GM19240 (cell line): ENCODE measurements around the gene CHST11.
A peak's percentile ranks its signal among the peaks of the same experiment; 100 is the strongest.

ENCODE experiments used
- DNase-seq: peaks from one replicate; pipeline ENCODE4 v3.0.0; 2011; ENCODE audit warnings: low spot score; ENCODE audit not compliant: insufficient read length

CHST11 gene

DNA sequence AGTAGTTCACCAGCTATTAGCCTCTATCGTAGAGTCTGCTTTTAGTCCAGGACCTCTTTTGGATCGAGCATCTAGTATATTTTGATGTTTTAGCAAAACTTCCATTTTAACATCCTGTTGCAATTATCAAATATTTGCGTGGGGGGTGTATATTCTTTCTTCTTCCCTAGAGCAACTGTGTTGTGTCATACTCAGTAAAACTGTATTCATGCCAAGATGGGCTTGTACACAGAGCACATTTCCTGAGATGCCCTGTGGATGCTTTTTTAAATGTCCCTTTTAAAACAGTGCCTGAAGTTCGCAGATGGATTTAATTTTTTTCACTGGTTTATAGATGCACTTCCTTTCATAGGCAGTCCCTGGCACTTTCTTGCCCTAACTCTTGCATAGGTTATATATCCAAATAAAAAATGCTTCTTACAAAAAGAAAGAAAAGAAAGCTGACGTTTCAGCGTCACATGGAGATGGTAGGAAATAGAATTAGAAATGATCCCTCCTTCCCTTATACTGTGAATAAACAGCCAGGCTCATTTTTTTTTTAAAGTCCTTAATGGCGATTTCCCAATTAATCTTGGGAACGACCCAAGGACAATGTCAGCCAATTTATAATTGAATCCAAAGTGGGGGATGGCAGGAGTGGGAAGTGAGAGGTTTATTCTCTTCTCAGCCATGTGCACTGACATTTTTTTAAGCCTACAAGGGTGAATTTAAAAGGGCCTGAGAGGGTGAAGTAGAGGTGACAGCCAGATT, 254.4 kb downstream of the CHST11 start:
- no peak for DNase-seq

DNA sequence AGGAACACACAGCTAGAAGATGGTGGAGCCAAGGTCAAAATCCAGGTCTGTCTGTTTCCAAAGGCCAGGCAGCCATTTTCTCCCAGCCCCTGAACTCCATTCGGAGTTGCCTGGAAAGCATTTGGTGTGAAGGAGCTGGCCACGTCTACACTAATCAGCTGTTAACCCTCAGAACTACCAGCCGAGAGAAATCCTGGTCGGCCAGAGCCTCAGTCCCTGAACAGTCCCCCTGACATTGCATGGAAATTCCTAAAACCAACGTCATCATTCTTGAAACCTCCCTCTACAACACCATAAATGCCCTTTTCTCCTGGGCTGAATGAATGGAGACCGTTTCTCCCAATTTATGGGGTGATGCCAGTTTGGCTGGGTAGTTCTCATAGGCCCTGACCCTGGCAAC, 255.7 kb downstream of the CHST11 start:
- DNase-seq = no peak

DNA sequence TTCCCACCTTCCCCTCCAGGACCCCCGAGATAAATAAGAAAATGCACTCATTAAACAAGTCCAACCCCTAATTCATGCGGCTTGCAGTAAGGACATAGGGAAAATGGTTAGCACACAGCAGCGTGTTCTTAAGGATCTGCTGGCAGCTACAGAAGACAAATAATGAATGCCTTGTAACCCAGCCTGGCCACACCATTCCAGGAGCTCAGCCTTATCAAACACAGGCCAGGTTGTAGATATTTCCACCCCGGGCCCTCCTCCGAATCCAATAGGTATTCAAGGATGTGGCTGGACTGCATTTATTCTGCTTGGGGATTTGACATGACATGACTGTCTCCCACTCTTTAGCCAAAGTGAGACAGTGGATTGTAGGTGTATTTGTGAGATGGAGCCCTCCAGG, 256.2 kb downstream of the CHST11 start:
- no peak for DNase-seq

DNA sequence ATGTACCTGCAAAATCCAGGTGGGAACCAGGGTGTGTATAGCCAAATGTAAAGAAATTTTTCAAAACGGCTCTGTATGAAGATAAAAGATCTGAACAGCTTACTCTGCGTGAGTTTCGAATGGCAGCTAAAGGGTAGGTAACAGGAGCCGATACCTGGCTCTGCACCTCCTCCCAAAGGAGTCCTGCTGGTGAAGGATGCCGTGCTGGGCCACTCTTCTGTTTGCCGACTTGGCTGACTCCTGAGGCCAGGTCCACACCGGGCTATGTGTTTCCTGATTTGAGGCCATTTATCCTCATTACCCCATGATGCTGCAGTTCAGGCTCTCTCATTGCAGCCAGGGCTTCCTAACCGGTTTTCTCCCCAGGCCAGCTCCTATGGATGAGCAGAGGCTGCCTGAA, 256.7 kb downstream of the CHST11 start:
- no peak for DNase-seq

DNA sequence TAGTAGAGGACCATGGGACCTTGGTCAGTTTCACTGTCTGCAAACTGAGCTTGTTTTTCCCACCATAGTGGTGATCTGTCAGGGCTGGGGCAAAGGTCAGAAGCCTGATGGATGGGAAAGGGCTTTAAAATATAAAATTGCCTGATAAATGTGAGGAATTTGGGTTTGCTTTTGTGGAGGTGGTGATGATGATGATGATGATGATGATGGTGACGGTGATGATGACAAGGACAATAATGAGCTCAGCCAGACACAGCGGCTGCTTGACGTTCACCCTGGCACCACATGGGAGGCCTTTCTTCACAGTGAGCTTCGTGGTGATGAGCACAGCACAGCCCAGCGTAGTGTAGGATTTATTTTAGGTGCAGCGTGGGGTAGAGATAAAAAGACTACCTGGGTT, 257.6 kb downstream of the CHST11 start:
- DNase-seq = no peak

DNA sequence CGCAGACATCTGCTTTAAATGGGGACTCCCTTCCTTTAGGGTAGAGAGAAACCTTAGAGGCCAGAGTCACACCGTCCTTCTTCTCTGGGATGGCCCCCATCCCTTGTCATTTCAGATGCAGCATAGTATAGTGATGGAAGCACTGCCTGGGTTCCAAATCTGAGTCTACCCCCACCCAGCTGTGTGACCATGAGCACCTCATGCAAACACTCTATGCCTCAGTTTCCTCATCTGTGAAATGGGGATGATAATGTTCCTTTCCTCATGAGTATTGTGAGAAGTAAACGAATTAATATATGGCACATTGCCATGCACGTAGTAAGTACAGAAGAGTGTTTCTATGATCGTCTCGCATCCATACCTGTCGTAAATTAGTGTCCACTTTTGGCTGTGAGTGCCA, 259.4 kb downstream of the CHST11 start:
- DNase-seq = no peak

DNA sequence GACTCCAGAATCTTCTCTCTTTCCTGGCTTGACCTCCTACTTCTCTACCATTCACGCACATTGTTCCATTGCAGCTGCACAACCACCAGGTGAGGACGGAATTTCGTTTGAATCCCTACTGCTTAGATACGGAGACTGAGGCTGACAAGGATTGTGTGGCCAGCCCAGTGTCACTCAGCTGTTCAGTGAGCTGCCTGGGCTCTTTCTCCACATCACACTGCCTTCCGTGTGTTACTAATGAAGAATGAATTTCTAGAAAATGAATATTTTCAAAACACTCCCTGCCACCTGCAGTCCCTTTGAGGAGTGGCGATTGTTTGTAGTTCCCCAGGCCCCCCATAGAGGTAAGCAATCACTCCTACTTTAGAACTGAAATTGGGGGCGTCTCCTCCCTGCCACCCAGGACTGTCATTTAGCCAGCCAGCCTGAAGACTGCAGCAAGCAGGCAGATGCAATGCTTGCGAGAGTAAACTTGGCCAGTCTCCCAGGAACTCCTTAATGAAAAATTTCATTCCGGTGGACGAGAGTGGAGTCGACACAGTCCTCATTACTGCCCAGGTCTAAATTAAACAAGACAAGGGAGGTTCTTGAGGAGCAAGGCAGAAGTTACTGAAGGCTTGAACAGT, 261.7 kb downstream of the CHST11 start:
- no peak for DNase-seq

DNA sequence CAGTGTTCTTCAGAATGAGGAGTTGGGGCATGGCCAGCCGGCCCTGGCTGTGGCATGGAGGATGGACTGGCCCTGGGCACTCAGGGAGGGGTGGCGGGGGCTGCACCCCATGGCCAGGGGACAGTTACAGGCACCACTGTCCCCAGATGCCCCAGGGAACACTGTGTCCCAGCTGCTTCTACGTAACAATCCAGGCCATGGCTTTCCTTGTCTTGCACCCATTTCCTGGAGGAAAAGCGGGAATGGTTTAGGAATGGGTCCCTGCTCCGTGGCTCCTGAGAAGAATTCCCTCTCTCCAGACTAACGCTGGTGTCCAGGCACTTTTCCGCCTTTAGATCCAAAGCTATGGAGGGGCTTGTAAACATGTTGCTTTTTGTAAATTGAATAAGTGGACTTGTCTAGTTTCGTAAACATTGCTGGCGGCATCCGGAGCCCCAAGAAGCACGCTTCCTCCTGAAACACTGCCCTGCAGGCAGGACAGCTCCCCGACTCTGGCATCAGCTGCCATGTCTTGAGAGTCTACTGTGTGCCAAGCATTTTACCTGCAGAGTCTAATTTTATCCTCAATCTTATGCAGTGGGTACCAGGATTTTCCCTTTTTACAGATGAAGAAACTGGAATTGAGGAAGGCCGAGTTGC, 263.1 kb downstream of the CHST11 start:
- no peak for DNase-seq

DNA sequence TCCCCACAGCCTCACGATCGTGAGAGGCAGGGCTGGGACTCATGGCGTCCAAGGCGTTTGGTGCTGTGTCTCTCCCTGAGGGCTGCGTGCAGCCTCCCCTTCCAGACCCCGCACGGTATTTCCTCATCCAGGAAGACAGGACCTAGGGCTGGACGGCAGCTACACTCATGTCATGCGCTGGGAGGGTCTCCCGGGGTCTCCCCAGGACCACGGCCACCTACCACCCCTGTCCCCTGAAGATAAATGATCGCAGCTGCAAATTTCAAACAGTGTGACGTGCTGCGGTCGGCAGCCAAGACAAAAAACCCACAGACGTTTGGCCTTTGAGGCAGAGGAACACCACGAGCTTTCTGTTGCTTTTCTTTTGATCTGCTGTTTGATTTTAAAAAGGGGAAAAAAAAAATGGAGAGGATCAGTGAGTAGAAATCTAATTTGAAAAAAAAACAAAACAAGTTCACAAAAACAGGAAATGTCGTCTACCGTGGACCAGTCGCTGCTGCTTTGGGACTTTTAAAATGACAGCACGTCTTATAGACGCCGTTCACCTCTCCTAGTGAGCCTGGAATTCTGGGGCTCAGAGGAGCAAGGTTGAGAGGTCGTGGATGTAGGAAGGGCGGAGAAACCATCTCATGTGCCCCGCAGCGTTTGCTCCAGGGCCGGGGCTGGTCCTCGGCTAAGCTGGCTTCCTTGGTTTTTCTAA, 263.7 kb downstream of the CHST11 start:
- peak; percentile 29 for DNase-seq

DNA sequence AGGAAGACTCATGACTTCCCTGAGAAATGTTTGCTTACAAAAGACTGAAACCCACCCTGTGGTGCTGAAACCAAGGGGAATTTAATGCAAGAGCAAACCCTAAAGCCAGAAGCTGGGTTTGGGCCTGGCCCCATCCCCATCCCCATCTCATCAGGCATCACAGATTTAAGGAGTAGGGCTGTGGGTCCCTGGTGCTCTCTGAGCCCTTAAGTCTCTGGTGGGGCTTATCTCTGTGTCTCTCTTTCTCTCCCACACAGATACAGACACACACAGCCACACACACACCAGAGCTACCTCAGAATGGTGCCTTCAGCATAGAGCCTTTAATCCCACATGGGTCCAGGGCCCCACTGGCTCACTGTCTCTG, 264.3 kb downstream of the CHST11 start:
- no peak for DNase-seq

DNA sequence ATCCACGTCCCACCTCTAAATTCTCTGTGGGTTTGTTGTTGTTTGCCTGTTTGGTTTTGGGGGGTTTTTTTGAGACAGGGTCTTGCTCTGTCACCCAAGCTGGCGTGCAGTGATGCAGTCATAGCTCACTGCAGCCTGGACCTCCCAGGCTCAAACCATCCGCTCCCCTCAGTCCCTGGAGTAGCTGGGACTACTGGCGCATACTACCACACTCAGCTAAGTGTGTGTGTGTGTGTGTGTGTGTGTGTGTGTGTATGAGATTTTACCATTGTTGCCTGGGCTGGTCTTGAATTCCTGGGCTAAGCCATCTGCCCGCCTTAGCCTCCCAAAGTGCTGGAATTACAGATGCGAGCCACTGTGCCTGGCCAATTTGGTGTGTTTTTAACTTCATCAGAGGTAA, 265.2 kb downstream of the CHST11 start:
- DNase-seq = no peak

DNA sequence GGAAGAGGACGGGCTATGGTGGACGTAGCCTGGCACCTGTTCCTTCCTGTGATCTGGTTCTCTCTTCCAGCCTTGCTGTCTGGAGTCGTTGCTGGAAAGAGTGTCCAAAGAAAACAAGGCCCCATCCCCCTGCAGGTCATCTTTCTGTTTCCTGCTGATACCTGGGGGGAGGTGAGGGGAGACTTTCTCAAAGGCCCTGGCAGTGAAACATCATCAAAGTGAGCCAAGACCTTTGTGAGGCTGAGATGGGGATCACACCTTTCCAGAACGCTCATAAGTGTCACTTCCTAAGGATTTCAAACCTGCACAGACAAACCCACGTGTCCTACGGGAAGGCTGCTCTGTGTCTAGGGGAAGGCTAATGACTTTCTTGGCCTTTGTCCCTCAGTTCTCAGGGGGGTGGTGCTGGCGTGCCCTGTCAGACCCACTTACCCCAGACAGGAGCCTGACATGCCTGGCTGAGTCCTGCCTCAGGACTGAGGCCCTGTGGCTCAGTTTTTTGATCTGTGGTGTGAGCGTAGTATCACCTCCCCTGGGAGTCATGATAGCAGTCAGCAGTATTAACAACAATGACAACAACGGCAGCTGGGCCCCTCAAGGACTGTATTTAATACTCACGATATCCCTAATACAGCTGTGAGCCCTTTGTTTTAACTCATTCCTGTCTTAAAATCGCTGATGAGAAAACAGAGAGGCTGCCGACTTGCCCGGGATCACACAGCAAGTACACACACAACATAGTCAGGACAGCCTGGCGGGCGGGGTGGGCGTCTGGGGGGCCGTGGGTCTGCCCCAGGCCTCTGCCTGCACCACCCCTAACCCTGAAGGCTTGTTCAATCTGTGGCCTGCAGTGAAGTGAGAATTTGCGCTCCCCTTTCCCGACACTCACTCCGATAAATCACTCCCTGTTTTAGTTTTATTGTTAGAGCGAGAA, 266.1 kb downstream of the CHST11 start:
- DNase-seq = no peak

DNA sequence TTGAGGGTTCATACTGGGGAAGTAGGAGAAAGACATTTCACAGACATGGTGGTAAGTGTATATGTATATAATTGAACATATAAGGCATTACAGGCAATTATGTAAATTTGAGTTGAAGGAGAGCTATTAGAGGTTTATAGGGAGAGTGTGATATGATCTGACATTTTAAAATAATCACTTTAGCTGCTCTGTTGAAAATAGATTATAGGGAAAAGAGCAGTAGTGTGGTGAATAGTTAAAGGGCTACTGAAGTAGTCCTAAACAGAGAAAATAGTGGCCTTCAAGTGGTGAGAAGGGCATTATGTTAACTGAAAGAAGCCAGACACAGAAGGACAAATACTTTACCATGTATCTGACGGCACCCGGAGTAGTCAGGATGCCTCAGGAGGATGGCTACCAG, 267.1 kb downstream of the CHST11 start:
- DNase-seq = no peak

DNA sequence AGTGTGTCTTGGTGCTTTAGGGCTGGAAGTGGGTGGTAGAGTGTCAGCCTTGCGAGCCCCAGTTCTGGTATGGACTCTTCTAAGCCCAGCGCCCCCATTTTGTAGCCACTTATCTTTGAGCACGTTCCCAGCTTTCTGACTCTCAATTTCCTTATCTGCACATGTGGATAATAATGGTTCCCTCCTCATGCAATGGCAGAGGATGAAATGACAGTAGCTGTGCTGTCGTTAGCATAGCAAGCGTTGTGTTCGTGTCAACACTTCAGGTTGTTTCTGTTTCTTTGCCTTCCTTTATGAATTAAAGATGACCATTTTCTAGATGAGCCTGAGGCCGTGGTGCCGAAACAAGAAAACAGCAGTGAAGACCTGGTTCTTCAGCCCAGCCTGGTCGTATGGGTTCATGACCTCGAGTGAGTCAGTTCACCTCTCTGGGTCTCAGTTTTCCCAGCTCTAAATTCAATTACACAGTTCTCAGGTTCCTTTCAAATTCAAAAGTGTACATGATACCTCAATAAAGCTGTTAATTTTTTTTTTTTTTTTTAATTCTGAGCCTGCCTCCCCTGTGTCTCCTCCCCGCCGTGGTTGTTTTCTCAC, 268.3 kb downstream of the CHST11 start:
- DNase-seq = no peak

DNA sequence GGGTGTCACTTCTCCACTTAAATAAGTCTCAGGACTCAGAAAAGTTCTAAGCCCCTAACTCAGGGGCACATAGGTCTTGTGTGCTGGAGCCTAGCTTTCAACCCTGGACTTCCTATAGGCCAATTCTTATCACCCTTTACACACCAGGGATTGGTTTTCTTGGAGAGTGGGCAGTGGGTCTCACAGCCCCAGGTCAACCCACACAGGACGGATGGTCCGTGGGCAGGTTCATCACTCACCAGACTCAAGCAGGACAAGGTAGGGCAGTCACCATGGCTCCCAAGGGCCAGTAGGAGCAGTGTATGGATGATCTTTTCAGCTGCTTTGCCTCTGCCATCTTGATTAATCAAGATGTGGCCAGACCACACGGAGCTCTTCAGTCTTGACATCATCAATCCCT, 268.9 kb downstream of the CHST11 start:
- no peak for DNase-seq

DNA sequence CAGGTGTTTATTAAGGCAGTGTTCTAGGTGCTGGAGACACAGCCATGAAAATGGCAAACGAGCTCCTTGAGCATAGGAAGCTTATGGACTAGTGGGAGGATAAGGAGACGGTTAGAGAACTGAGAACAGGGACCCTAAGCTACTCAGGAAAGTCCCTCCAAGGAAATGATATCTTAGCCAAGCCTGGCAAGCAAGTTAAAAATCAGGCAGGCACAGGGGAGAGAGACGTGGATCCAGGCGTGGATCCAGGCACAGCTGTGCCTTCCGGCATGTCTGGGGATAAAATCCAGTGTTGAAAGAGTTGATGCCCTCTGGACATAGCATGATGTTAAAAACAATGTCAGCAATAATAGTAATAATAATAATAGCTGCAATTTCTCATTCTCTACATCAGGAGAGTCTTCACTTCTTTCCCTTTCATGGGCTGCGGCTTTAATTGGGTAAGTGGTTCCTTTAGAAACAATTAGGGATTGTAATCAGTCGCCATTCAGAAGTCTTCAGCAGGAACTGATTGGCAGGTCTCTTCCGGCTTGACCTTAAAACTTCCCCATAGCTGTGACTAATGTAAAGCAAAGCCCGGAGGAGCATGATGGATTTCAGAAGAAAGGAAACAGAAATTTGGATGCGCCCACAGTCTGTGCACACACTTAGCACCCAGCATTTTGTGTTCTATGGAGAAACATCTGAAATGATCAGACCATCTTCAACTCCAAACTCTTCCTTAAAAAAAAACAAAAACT, 271.1 kb downstream of the CHST11 start:
- no peak for DNase-seq

DNA sequence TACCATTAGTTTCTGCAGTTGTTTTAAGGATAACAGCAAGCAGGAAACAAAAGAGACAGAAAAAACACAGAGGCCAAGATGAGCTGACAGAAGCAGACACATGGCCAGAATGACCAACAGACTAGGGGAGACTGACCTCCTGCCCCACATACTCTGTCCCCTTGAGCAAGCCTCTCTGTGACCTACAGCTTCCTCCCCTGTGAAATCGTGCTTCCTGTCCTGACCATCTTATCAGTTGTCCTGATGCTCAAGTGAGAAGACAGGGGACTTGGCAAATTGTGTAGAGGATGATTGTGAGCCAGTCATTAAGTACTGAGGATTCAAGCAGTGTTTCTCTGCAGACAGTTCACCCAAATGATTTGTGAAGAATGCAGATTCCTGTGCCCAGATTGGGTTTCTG, 272.3 kb downstream of the CHST11 start:
- DNase-seq = no peak

DNA sequence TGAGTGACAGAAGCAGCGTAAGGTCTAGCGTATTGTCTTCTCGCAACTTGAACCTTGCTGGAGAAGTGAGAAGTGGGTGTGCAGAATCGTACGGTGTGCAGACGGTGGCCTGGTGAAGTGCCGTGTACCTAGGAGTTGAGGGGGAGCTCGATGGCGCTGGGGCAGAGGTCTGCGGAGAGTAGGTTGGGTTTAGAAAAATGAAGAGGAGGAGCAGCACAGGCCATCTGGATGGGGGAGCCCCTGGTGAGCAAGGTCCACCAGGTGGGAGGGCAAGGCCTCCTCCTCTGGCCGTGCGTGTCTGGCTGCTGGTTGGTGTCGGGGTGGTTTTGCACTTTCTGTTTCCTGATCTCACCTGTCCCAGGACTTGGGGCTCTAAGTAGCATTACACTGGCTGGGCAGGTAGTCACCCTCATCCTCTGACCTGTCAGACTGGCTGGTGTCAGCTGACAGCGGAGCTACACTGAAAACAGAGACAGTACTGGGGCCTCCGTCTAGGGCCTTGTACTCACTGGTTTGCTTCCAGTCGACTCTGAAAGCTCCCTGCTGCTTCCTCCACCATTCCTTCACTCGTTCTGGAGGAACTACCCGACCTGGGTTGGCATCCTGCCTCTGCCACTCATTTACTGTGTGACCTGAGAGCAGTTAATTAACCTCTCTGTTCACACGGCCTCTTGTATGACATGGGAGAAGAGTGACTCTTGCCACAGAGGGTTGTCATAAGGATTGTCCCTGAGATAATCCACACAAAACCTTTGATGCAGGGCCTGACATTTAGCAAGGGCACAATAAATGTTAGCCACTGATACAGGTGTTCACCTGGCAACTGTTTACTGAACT, 273.1 kb downstream of the CHST11 start:
- DNase-seq = no peak

DNA sequence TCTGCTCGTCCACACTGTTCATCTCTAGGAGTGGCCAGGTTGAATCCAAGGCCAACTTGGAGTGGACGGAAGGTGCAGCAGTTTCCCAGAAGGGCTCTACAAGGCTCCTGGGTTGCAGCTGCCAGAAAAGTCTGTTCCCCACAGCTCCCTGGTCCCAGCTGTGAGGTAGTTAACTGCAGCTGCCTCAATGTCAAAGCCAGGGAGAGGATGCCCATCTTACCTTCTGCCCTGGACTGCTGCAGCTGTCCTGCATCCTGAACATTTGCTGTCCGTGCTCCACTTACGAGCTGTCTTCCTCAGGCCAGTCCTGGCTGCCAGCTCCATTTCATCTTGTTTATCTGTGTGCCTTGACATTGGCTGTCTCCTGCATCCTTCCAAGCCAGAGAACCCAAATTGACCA, 274.0 kb downstream of the CHST11 start:
- no peak for DNase-seq
